ENCODE data around the gene EXOC1L. TPM values are rescaled to one million over a fixed set of nuclear protein-coding genes. Genes with fewer than 3 reads are reported as not detected.
"Not testable (repeated sequence)": the region's sequence is repeated elsewhere in the genome, so short reads cannot be mapped to it uniquely, and the experiment has no call there.

EXOC1L gene
- polyA plus RNA-seq, 3 donors: not detected

GRCh38 chr4:55840956-55841355 is 21.4 kb downstream of the EXOC1L start:
- intact Hi-C loops (cut with micrococcal nuclease): no loop called here
- Histone ChIP-seq H3K9ac (ENCODE audit: insufficient read depth, low read length, poor library complexity, severe bottlenecking) (no peak overlapping the region), H3K79me2 (ENCODE audit: insufficient read depth, low read length) (no peaks in the 10 kb centered on the region), H3K27me3 (ENCODE audit: control insufficient read depth in 2 of 2, insufficient read depth in 2 of 2, low read length in 2 of 2) (no peaks in the 10 kb centered on the region), H3K36me3 (replicated peaks in 1 of 2; ENCODE audit: control insufficient read depth in 1 of 2, insufficient read depth in 2 of 2, low read length in 2 of 2) (no peaks in the 10 kb centered on the region), H3K9me3 (replicated peaks in 1 of 2; ENCODE audit: control insufficient read depth in 1 of 2, insufficient read depth in 1 of 2, low read length in 2 of 2) (no peaks in the 10 kb centered on the region), H4K20me1 (ENCODE audit: insufficient read depth, low read length) (no peaks in the 10 kb centered on the region), H3K4me3 (replicated peaks in 1 of 3; ENCODE audit: low read depth in 2 of 3, low read length in 3 of 3) (no peak overlapping the region), H3K4me2 (replicated peaks; ENCODE audit: extremely low read depth, low read length, poor library complexity, severe bottlenecking) (no peak overlapping the region), H3K27ac (ENCODE audit: low read depth in 1 of 2, low read length in 2 of 2) (no peak overlapping the region), H3K4me1 (ENCODE audit: control insufficient read depth in 1 of 2, insufficient read depth in 2 of 2, low read length in 2 of 2) (no peaks in the 10 kb centered on the region), H2AFZ (ENCODE audit: insufficient read depth, low read depth, low read length, poor library complexity, severe bottlenecking) (no peak overlapping the region)
- Mint-ChIP-seq H3K27me3 (ENCODE audit: low read depth in 3 of 3) (no peaks in the 10 kb centered on the region), H3K4me3 (no peak overlapping the region), H3K27ac (no peak overlapping the region), H3K36me3 (no peaks in the 10 kb centered on the region), H3K4me1 (no peaks in the 10 kb centered on the region), H3K9me3 (peaks cover 4 to 19% (median 7%) of the 10 kb centered on the region in 7 donors)
- no peak for TF ChIP-seq CTCF (IDR thresholded peaks at IDR 0.05)
- no CpG with 5 or more reads among the region's 1 CpG for WGBS (ENCODE audit: insufficient coverage)
- no peak for DNase-seq

DNA sequence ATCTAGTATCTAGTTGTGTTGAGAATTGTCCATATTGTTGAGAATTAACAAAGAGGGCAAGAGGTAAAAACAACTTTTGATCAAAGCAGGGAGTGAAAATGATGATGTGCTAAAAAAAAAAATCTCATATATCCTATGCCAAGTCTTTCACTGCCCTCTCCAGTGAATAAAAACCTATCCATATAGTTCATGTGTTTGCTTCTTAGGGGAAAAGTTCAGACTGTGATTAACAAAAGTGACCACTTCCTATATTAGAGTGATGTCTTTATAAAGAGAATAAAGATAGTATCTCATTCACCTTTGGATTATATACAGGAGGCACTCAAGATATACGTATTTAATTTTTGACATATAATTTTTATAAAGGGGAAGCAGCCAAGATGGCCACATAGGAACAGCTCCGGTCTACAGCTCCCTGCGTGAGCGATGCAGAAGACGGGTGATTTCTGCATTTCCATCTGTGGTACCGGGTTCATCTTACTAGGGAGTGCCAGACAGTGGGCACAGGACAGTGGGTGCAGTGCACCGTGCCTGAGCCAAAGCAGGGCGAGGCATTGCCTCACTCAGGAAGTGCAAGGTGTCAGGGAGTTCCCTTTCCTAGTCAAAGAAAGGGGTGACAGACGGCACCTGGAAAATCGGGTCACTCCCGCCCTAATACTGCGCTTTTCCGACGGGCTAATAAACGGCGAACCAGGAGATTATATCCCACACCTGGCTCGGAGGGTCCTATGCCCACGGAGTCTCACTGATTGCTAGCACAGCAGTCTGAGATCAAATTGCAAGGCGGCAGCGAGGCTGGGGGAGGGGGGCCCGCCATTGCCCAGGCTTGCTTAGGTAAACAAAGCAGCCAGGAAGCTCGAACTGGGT is 22.0 kb downstream of the EXOC1L start:
- H3K27ac ChIP-seq (ENCODE audit: low read depth in 1 of 2, low read length in 2 of 2); H3K4me3 ChIP-seq (replicated peaks in 1 of 3; ENCODE audit: low read depth in 2 of 3, low read length in 3 of 3); H3K4me3 Mint-ChIP-seq; H3K9ac ChIP-seq (ENCODE audit: insufficient read depth, low read length, poor library complexity, severe bottlenecking); intact Hi-C loops (cut with micrococcal nuclease); H3K36me3 ChIP-seq (replicated peaks in 1 of 2; ENCODE audit: control insufficient read depth in 1 of 2, insufficient read depth in 2 of 2, low read length in 2 of 2); H3K4me1 ChIP-seq (ENCODE audit: control insufficient read depth in 1 of 2, insufficient read depth in 2 of 2, low read length in 2 of 2); DNase-seq; H2AFZ ChIP-seq (ENCODE audit: insufficient read depth, low read depth, low read length, poor library complexity, severe bottlenecking); H3K27ac Mint-ChIP-seq; H3K36me3 Mint-ChIP-seq; H3K4me2 ChIP-seq (replicated peaks; ENCODE audit: extremely low read depth, low read length, poor library complexity, severe bottlenecking); H3K4me1 Mint-ChIP-seq; H3K79me2 ChIP-seq (ENCODE audit: insufficient read depth, low read length); H4K20me1 ChIP-seq (ENCODE audit: insufficient read depth, low read length); H3K27me3 ChIP-seq (ENCODE audit: control insufficient read depth in 2 of 2, insufficient read depth in 2 of 2, low read length in 2 of 2); H3K27me3 Mint-ChIP-seq (ENCODE audit: low read depth in 3 of 3); H3K9me3 ChIP-seq (replicated peaks in 1 of 2; ENCODE audit: control insufficient read depth in 1 of 2, insufficient read depth in 1 of 2, low read length in 2 of 2): not testable (repeated sequence)
- H3K9me3 Mint-ChIP-seq: peaks cover 4 to 19% (median 7%) of the 10 kb centered on the region in 7 donors
- WGBS (ENCODE audit: insufficient coverage): 86% methylated on average over 16 of the region's 22 CpGs

- WGBS (ENCODE audit: insufficient coverage): 92% methylated on average over 5 of the region's 10 CpGs
- H3K36me3 ChIP-seq (replicated peaks in 1 of 2; ENCODE audit: control insufficient read depth in 1 of 2, insufficient read depth in 2 of 2, low read length in 2 of 2); H3K4me1 ChIP-seq (ENCODE audit: control insufficient read depth in 1 of 2, insufficient read depth in 2 of 2, low read length in 2 of 2); H3K9ac ChIP-seq (ENCODE audit: insufficient read depth, low read length, poor library complexity, severe bottlenecking); H3K79me2 ChIP-seq (ENCODE audit: insufficient read depth, low read length); H3K4me1 Mint-ChIP-seq; H3K27me3 ChIP-seq (ENCODE audit: control insufficient read depth in 2 of 2, insufficient read depth in 2 of 2, low read length in 2 of 2); H3K27me3 Mint-ChIP-seq (ENCODE audit: low read depth in 3 of 3); H4K20me1 ChIP-seq (ENCODE audit: insufficient read depth, low read length); DNase-seq; H3K36me3 Mint-ChIP-seq; H2AFZ ChIP-seq (ENCODE audit: insufficient read depth, low read depth, low read length, poor library complexity, severe bottlenecking); H3K4me3 ChIP-seq (replicated peaks in 1 of 3; ENCODE audit: low read depth in 2 of 3, low read length in 3 of 3); intact Hi-C loops (cut with micrococcal nuclease); H3K4me3 Mint-ChIP-seq; H3K9me3 ChIP-seq (replicated peaks in 1 of 2; ENCODE audit: control insufficient read depth in 1 of 2, insufficient read depth in 1 of 2, low read length in 2 of 2); H3K27ac ChIP-seq (ENCODE audit: low read depth in 1 of 2, low read length in 2 of 2); H3K27ac Mint-ChIP-seq; H3K4me2 ChIP-seq (replicated peaks; ENCODE audit: extremely low read depth, low read length, poor library complexity, severe bottlenecking): not testable (repeated sequence)
- H3K9me3 Mint-ChIP-seq: peaks cover 4 to 19% (median 7%) of the 10 kb centered on the region in 7 donors
Observed at GRCh38 chr4:55842312-55842711, 22.7 kb downstream of the EXOC1L start.

Measured in CD14-positive monocyte (primary cell).